HepG2 (cell line): Measurements from ENCODE around the gene STRBP. TPM values are rescaled to one million over a fixed set of nuclear protein-coding genes. Genes with fewer than 3 reads are reported as not detected.

Experiments used
- CBX5 ChIP-seq: sonication (generic); formaldehyde crosslinking; IDR thresholded peaks from 2 replicates; pipeline ENCODE4 v1.4.0; 2020; ENCODE audit warnings: missing genetic modification reagents, borderline replicate concordance
- CEBPB ChIP-seq: IDR thresholded peaks from 2 replicates; pipeline ENCODE4 v1.6.1; 2011; ENCODE audit warnings: low read depth, low read length, improper control_type of control experiment, borderline replicate concordance
- FOXK1 ChIP-seq: sonication (generic); formaldehyde crosslinking; IDR thresholded peaks from 2 replicates; pipeline ENCODE4 v1.4.0; 2020; ENCODE audit warnings: low read depth, missing genetic modification reagents, borderline replicate concordance
- GFI1 ChIP-seq: sonication (generic); formaldehyde crosslinking; IDR thresholded peaks from 2 replicates; pipeline ENCODE4 v1.5.0; 2020; ENCODE audit warnings: missing genetic modification reagents, mild to moderate bottlenecking, borderline replicate concordance
- HHEX ChIP-seq: IDR thresholded peaks from 2 replicates; pipeline ENCODE4 v1.6.1; 2016; ENCODE audit warnings: control low read depth
- MED8 ChIP-seq: sonication (generic); formaldehyde crosslinking; IDR thresholded peaks from 2 replicates; pipeline ENCODE4 v1.8.1; 2023; ENCODE audit warnings: mild to moderate bottlenecking, missing genetic modification reagents; ENCODE audit not compliant: insufficient replicate concordance
- RFX3 ChIP-seq: IDR thresholded peaks from 2 replicates; pipeline ENCODE4 v1.6.1; 2016; ENCODE audit warnings: missing biosample characterization, missing genetic modification reagents
- SMARCE1 ChIP-seq: fragments of 450-650 bp; IDR thresholded peaks from 2 replicates; pipeline ENCODE4 v1.6.1; 2017; ENCODE audit warnings: borderline replicate concordance
- SRF ChIP-seq: IDR thresholded peaks from 2 replicates; pipeline ENCODE4 v1.6.1; 2011; ENCODE audit warnings: mild to moderate bottlenecking, low read depth, low read length, moderate library complexity
- SSRP1 ChIP-seq: IDR thresholded peaks from 2 replicates; pipeline ENCODE4 v1.6.1; 2016; ENCODE audit warnings: control low read depth
- ZBTB42 ChIP-seq: sonication (generic); formaldehyde crosslinking; IDR thresholded peaks from 2 replicates; pipeline ENCODE4 v1.5.0; 2020; ENCODE audit warnings: mild to moderate bottlenecking, missing genetic modification reagents
- ZC3H13 ChIP-seq: sonication (generic); formaldehyde crosslinking; IDR thresholded peaks from 2 replicates; pipeline ENCODE4 v1.8.1; 2023; ENCODE audit warnings: mild to moderate bottlenecking, missing genetic modification reagents, moderate library complexity
- ZNF331 ChIP-seq: sonication (generic); formaldehyde crosslinking; IDR thresholded peaks from 2 replicates; pipeline ENCODE4 v1.4.0; 2020; ENCODE audit warnings: missing genetic modification reagents
- ZNF33B ChIP-seq: sonication (generic); formaldehyde crosslinking; IDR thresholded peaks from 2 replicates; pipeline ENCODE4 v1.5.1; 2020; ENCODE audit warnings: mild to moderate bottlenecking, missing genetic modification reagents
- ZNF556 ChIP-seq: sonication (generic); formaldehyde crosslinking; IDR thresholded peaks from 2 replicates; pipeline ENCODE4 v1.4.0; 2020; ENCODE audit warnings: mild to moderate bottlenecking, missing genetic modification reagents, borderline replicate concordance
- ZNF614 ChIP-seq: IDR thresholded peaks from 2 replicates; pipeline ENCODE4 v1.6.1; 2018; ENCODE audit warnings: missing biosample characterization, missing genetic modification reagents, inconsistent platforms, borderline replicate concordance
- ZNF670 ChIP-seq: sonication (generic); formaldehyde crosslinking; IDR thresholded peaks from 2 replicates; pipeline ENCODE4 v1.8.0; 2022; ENCODE audit warnings: mild to moderate bottlenecking, missing genetic modification reagents, borderline replicate concordance
- ZNF672 ChIP-seq: sonication (generic); formaldehyde crosslinking; IDR thresholded peaks from 2 replicates; pipeline ENCODE4 v1.8.1; 2022; ENCODE audit warnings: missing genetic modification reagents
- ZSCAN31 ChIP-seq: sonication (generic); formaldehyde crosslinking; IDR thresholded peaks from 2 replicates; pipeline ENCODE4 v1.5.0; 2020; ENCODE audit warnings: low read depth, mild to moderate bottlenecking, missing genetic modification reagents
- polyA plus RNA-seq, 8 experiments: library from polyadenylated mRNA; depleted of rRNA in 3 of 8; stranded (reverse) in 7 of 8; unstranded in 1 of 8; fragments of >200 nt; fragmentation: Illumina TruSeq in 4 of 8; extraction: Trizol in 4 of 8; gene quantifications; 2 replicates each; pipeline versions ENCODE4 v1.2.1 to v1.2.3, GENCODE V29; 2011 to 2016; ENCODE audit warnings: low read depth in 4 of 8, missing spikeins in 1 of 8, mixed read lengths in 1 of 8; ENCODE audit not compliant: insufficient read depth in 1 of 8
- total RNA-seq, 5 experiments: library from RNA; depleted of rRNA; stranded (reverse); fragments of >200 nt; fragmentation: Illumina TruSeq; extraction: Trizol; gene quantifications; 2 replicates each; pipeline ENCODE4 v1.2.3, GENCODE V29; 2016; ENCODE audit warnings: low read depth in 1 of 5
- TF ChIP-seq, protein P1 (sequence below): sonication (generic); formaldehyde crosslinking; IDR thresholded peaks from 2 replicates; pipeline ENCODE4 v1.5.0; 2020; ENCODE audit warnings: mild to moderate bottlenecking, missing genetic modification reagents, borderline replicate concordance
- TF ChIP-seq, protein P2 (sequence below): sonication (generic); formaldehyde crosslinking; IDR thresholded peaks from 2 replicates; pipeline ENCODE4 v1.4.0; 2020; ENCODE audit warnings: missing genetic modification reagents
- TF ChIP-seq, protein P3 (sequence below): sonication (generic); formaldehyde crosslinking; IDR thresholded peaks from 2 replicates; pipeline ENCODE4 v1.4.0; 2020; ENCODE audit warnings: missing genetic modification reagents, borderline replicate concordance
- TF ChIP-seq, protein P4 (sequence below): sonication (generic); formaldehyde crosslinking; IDR thresholded peaks from 2 replicates; pipeline ENCODE4 v1.4.0; 2020; ENCODE audit warnings: mild to moderate bottlenecking, missing genetic modification reagents

Gene STRBP
- total and polyA plus RNA-seq, 2 of the 13 experiments (the other 11 are each of a cell fraction or from before 2014, with no cell fraction given): 14.5 to 38.5 TPM

GRCh38 chr9:123087359-123087888, 181.0 kb downstream of the STRBP start (continued):
- TF ChIP-seq MED8 (CRISPR knock-in tag) (no peak), CBX5 (CRISPR knock-in tag) (peak; percentile 48; the same call in 1 of the 2 replicates), ZC3H13 (no peak), HHEX (CRISPR knock-in tag) (peak; percentile 87), ZNF670 (CRISPR knock-in tag) (peak; percentile 37; the same call in 1 of the 2 replicates), ZNF331 (CRISPR knock-in tag) (no peak), SMARCE1 (peak; percentile 92), RFX3 (CRISPR knock-in tag) (no peak), ZNF556 (CRISPR knock-in tag) (peak; percentile 31; the same call in 1 of the 2 replicates), ZNF614 (CRISPR knock-in tag) (peak; percentile 53), ZBTB42 (CRISPR knock-in tag) (no peak), FOXK1 (peak; percentile 57; the same call in 1 of the 2 replicates), SRF (no peak), SSRP1 (CRISPR knock-in tag) (peak; percentile 69; the same call in 1 of the 2 replicates), CEBPB (0 out of 2 replicates have a peak, but pooled peaks have one; percentile 23), ZNF33B (no peak), ZNF672 (no peak), GFI1 (CRISPR knock-in tag) (peak; percentile 86), ZSCAN31 (CRISPR knock-in tag) (0 out of 2 replicates have a peak, but pooled peaks have one; percentile 53)
- TF ChIP-seq, protein P1, sequence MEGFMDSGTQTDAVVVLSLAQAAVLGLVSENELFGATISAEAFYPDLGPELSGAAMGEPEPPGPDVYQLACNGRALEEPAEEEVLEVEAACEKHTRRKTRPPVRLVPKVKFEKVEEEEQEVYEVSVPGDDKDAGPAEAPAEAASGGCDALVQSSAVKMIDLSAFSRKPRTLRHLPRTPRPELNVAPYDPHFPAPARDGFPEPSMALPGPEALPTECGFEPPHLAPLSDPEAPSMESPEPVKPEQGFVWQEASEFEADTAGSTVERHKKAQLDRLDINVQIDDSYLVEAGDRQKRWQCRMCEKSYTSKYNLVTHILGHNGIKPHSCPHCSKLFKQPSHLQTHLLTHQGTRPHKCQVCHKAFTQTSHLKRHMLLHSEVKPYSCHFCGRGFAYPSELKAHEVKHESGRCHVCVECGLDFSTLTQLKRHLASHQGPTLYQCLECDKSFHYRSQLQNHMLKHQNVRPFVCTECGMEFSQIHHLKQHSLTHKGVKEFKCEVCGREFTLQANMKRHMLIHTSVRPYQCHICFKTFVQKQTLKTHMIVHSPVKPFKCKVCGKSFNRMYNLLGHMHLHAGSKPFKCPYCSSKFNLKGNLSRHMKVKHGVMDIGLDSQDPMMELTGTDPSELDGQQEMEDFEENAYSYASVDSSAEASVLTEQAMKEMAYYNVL: peak; percentile 75; the same call in 1 of the 2 replicates
- TF ChIP-seq, protein P2, sequence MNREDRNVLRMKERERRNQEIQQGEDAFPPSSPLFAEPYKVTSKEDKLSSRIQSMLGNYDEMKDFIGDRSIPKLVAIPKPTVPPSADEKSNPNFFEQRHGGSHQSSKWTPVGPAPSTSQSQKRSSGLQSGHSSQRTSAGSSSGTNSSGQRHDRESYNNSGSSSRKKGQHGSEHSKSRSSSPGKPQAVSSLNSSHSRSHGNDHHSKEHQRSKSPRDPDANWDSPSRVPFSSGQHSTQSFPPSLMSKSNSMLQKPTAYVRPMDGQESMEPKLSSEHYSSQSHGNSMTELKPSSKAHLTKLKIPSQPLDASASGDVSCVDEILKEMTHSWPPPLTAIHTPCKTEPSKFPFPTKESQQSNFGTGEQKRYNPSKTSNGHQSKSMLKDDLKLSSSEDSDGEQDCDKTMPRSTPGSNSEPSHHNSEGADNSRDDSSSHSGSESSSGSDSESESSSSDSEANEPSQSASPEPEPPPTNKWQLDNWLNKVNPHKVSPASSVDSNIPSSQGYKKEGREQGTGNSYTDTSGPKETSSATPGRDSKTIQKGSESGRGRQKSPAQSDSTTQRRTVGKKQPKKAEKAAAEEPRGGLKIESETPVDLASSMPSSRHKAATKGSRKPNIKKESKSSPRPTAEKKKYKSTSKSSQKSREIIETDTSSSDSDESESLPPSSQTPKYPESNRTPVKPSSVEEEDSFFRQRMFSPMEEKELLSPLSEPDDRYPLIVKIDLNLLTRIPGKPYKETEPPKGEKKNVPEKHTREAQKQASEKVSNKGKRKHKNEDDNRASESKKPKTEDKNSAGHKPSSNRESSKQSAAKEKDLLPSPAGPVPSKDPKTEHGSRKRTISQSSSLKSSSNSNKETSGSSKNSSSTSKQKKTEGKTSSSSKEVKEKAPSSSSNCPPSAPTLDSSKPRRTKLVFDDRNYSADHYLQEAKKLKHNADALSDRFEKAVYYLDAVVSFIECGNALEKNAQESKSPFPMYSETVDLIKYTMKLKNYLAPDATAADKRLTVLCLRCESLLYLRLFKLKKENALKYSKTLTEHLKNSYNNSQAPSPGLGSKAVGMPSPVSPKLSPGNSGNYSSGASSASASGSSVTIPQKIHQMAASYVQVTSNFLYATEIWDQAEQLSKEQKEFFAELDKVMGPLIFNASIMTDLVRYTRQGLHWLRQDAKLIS (CRISPR knock-in tag): no peak
- TF ChIP-seq, protein P3, sequence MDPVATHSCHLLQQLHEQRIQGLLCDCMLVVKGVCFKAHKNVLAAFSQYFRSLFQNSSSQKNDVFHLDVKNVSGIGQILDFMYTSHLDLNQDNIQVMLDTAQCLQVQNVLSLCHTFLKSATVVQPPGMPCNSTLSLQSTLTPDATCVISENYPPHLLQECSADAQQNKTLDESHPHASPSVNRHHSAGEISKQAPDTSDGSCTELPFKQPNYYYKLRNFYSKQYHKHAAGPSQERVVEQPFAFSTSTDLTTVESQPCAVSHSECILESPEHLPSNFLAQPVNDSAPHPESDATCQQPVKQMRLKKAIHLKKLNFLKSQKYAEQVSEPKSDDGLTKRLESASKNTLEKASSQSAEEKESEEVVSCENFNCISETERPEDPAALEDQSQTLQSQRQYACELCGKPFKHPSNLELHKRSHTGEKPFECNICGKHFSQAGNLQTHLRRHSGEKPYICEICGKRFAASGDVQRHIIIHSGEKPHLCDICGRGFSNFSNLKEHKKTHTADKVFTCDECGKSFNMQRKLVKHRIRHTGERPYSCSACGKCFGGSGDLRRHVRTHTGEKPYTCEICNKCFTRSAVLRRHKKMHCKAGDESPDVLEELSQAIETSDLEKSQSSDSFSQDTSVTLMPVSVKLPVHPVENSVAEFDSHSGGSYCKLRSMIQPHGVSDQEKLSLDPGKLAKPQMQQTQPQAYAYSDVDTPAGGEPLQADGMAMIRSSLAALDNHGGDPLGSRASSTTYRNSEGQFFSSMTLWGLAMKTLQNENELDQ (CRISPR knock-in tag): no peak
- TF ChIP-seq, protein P4, sequence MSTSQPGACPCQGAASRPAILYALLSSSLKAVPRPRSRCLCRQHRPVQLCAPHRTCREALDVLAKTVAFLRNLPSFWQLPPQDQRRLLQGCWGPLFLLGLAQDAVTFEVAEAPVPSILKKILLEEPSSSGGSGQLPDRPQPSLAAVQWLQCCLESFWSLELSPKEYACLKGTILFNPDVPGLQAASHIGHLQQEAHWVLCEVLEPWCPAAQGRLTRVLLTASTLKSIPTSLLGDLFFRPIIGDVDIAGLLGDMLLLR: no peak
